Heart left ventricle (tissue), 13 donors: ENCODE data around the gene PCGF1.

Source experiments
- POLR2A ChIP-seq, 2 donors: fragments of 450-650 bp; IDR thresholded peaks; one replicate each; pipeline ENCODE4 v1.6.1; 2017; ENCODE audit warnings: antibody characterized with exemption in 2 of 2, mild to moderate bottlenecking in 2 of 2, moderate library complexity in 2 of 2
- TF ChIP-seq, protein P1 (sequence below), 12 donors: fragments of 200-600 bp; sonication (generic) in 4 of 12; IDR thresholded peaks; one replicate each; pipeline versions ENCODE4 v1.5.0 to v1.8.0; 2018 to 2022; ENCODE audit warnings: antibody characterized with exemption in 12 of 12, mild to moderate bottlenecking in 5 of 12
- donor health status: ischemic (EF 13 %, LVEDD 7.1; RV severe dilation, severe dysfunction).
- donor health status: DM: no; HTN: yes; CAD: no.
- donor health status: DM: no; HTN: no; CAD: no.
- donor health status: ischemic (EF 25% LVEDD 6.9; RV normal size, moderate dysfunction).
- donor health status: ischemic (EF 25% LVEDD 5.7; RV mildly dilated, moderate dysfunction).
- donor health status: ischemic (EF 35%, LVEDD 5.7; RV mildly dilated, moderate dysfunction).
- donor health status: nonischemic (EF 11% LVEDD 7.7; RV severe dilation, severe dysfunction).
- donor health status: DM: yes; HTN: yes; CAD: no.
- donor health status: PGD.
- donor health status: ischemic (EF 29% LVEDD 5.4; RV normal size, mild dysfunction).
- donor health status: nonischemic (EF 23%, LVEDD 6.1; RV moderate dilation, normal function).

DNA sequence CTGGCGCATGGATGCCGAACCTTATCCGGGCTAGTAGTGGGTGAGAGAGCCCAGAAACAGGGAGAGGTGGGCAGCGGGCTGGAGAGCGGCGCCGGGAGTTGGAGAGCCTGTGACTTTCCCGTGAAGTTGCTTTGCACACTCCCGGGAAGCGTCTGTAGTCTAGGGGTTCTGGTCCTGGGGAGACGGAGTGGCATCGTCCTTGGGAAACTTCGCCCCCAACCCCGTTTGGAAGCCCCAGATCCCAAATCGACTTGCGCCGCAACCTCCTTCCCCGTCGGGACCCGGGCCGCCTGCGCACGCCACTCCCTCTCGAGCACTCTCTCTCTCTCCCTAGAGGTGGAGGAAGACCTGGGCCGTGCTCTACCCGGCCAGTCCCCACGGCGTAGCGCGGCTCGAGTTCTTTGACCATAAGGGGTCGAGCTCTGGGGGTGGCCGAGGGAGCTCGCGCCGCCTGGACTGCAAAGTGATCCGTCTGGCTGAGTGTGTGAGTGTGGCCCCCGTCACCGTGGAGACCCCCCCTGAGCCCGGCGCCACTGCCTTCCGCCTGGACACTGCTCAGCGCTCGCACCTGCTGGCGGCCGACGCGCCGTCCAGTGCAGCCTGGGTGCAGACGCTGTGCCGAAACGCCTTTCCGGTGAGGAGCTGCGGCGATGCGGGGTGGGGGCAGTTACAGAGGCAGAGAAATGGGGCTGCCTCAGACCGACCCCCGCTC lies 47.5 kb upstream of the PCGF1 start:
- TF ChIP-seq, protein P1, sequence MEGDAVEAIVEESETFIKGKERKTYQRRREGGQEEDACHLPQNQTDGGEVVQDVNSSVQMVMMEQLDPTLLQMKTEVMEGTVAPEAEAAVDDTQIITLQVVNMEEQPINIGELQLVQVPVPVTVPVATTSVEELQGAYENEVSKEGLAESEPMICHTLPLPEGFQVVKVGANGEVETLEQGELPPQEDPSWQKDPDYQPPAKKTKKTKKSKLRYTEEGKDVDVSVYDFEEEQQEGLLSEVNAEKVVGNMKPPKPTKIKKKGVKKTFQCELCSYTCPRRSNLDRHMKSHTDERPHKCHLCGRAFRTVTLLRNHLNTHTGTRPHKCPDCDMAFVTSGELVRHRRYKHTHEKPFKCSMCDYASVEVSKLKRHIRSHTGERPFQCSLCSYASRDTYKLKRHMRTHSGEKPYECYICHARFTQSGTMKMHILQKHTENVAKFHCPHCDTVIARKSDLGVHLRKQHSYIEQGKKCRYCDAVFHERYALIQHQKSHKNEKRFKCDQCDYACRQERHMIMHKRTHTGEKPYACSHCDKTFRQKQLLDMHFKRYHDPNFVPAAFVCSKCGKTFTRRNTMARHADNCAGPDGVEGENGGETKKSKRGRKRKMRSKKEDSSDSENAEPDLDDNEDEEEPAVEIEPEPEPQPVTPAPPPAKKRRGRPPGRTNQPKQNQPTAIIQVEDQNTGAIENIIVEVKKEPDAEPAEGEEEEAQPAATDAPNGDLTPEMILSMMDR (IDR thresholded peaks at IDR 0.05), result no peak
- TF ChIP-seq POLR2A (IDR thresholded peaks at IDR 0.05), result no peak
